Caco-2 (cell line): ENCODE results near the gene CHKA. TPM values are rescaled to one million over a fixed set of nuclear protein-coding genes. Genes with fewer than 3 reads are reported as not detected.

ENCODE experiments used
- BruUV-seq: library from RNA; stranded (reverse); fragments of 400-500 nt; replicated peaks from 2 replicates; lab custom pipeline; 2021; lab: Mats Ljungman, UMichigan
- CTCF ChIA-PET: fragments of 300-600 bp; sonication (Branson Sonifier 250); formaldehyde crosslinking; loops from one replicate; lab custom pipeline; 2022; ENCODE audit warnings: antibody characterized with exemption; lab: Charles Lee
- POLR2A ChIA-PET: fragments of 300-600 bp; sonication (Branson Sonifier 250); formaldehyde crosslinking; loops from one replicate; lab custom pipeline; 2022; ENCODE audit warnings: antibody characterized with exemption; lab: Charles Lee
- DNase-seq, 2 experiments: peaks; one replicate each; pipeline versions ENCODE4 v3.0.0 to v3.0.0-alpha.2; 2020 to 2022
- H3K27me3 ChIP-seq: replicated peaks from 2 replicates; pipeline ENCODE4 v1.6.0; 2011; ENCODE audit warnings: low read length; ENCODE audit not compliant: control insufficient read depth, insufficient read depth
- H3K36me3 ChIP-seq: 2 replicates; pipeline ENCODE4 v1.5.1; 2011; ENCODE audit warnings: low read length; ENCODE audit not compliant: control insufficient read depth, insufficient read depth
- H3K4me1 ChIP-seq: fragments of 250-450 bp; sonication (Bioruptor Pico); 2 replicates; pipeline ENCODE4 v1.5.1; 2020; ENCODE audit warnings: mild to moderate bottlenecking
- H3K4me3 ChIP-seq: 2 replicates; pipeline ENCODE4 v1.5.1; 2011; ENCODE audit warnings: low read depth, mild to moderate bottlenecking, control low read depth, low read length
- H3K9me3 ChIP-seq: fragments of 250-450 bp; sonication (Bioruptor Pico); 2 replicates; pipeline ENCODE4 v1.5.1; 2020; ENCODE audit warnings: mild to moderate bottlenecking, moderate library complexity
- H3K27ac Mint-ChIP-seq: one replicate; pipeline ENCODE4 v1.8.0; 2022; ENCODE audit warnings: mixed read lengths; ENCODE audit not compliant: unreplicated experiment
- H3K27me3 Mint-ChIP-seq: one replicate; pipeline ENCODE4 v1.8.0; 2022; ENCODE audit warnings: mixed read lengths; ENCODE audit not compliant: insufficient read depth, unreplicated experiment
- H3K36me3 Mint-ChIP-seq: one replicate; pipeline ENCODE4 v1.8.0; 2022; ENCODE audit warnings: mild to moderate bottlenecking, mixed read lengths; ENCODE audit not compliant: insufficient read depth, unreplicated experiment
- H3K4me1 Mint-ChIP-seq: one replicate; pipeline ENCODE4 v1.8.0; 2022; ENCODE audit warnings: low read depth, mixed read lengths; ENCODE audit not compliant: unreplicated experiment
- H3K4me3 Mint-ChIP-seq: one replicate; pipeline ENCODE4 v1.8.0; 2022; ENCODE audit warnings: mild to moderate bottlenecking, moderate library complexity, mixed read lengths; ENCODE audit not compliant: unreplicated experiment
- H3K9me3 Mint-ChIP-seq: one replicate; pipeline ENCODE4 v1.8.0; 2022; ENCODE audit warnings: mixed read lengths; ENCODE audit not compliant: unreplicated experiment
- CTCF ChIP-seq, 2 experiments: fragments of 200-600 bp in 1 of 2; IDR thresholded peaks; 1 replicate in 1 of 2; 2 replicates in 1 of 2; pipeline versions ENCODE4 v1.5.1 to v1.8.0; 2011 to 2022; ENCODE audit warnings: antibody characterized with exemption in 1 of 2, control low read depth in 1 of 2, inconsistent platforms in 1 of 2, low read depth in 1 of 2, low read length in 1 of 2, mild to moderate bottlenecking in 1 of 2, moderate library complexity in 1 of 2; ENCODE audit not compliant: insufficient read depth in 1 of 2, severe bottlenecking in 1 of 2, unreplicated experiment in 1 of 2
- intact Hi-C: fragments of 100-400 bp; cut with micrococcal nuclease; formaldehyde crosslinking; loops from one replicate; pipeline ENCODE4 v1.10.0; 2022; ENCODE audit not compliant: unreplicated experiment
- total RNA-seq: library from RNA; stranded (reverse); gene quantifications from 2 replicates; pipeline ENCODE4 v1.2.3, GENCODE V29; 2022

CHKA gene
- total RNA-seq, 1 experiment from 2014 or later, result 169 TPM

- BruUV-seq, result no TSS peak
- POLR2A ChIA-PET, result no interaction called here
- no peaks in the 10 kb centered on the region for H3K9me3 ChIP-seq
Measured at GRCh38 chr11:68164437-68164836, 43.2 kb upstream of the CHKA start.

GRCh38 chr11:68163691-68164090 is 42.5 kb upstream of the CHKA start:
- H3K4me1 Mint-ChIP-seq, result peaks cover 5% of the 10 kb centered on the region
- no peak for TF ChIP-seq CTCF (IDR thresholded peaks at IDR 0.05; ENCODE audit: insufficient read depth in 1 of 2, low read depth in 1 of 2, low read length in 1 of 2, severe bottlenecking in 1 of 2, unreplicated experiment in 1 of 2)
- H3K9me3 ChIP-seq, result no peaks in the 10 kb centered on the region
- no peaks in the 10 kb centered on the region for H3K27me3 ChIP-seq
- peaks cover 9% of the 10 kb centered on the region for H3K36me3 ChIP-seq
- H3K27ac Mint-ChIP-seq, result no peak overlapping the region
- H3K36me3 Mint-ChIP-seq, result peaks cover 59% of the 10 kb centered on the region
- no peak overlapping the region for H3K4me3 ChIP-seq
- H3K4me1 ChIP-seq, result peaks cover 14% of the 10 kb centered on the region
- ChIA-PET POLR2A (no interaction called here), CTCF (no interaction called here)
- H3K9me3 Mint-ChIP-seq, result no peaks in the 10 kb centered on the region
- H3K4me3 Mint-ChIP-seq, result no peak overlapping the region
- H3K27me3 Mint-ChIP-seq, result no peaks in the 10 kb centered on the region
- intact Hi-C loops, result no loop called here
- no peak for DNase-seq
- BruUV-seq, result no TSS peak

More at GRCh38 chr11:68164437-68164836, 43.2 kb upstream of the CHKA start:
- no peaks in the 10 kb centered on the region for H3K27me3 Mint-ChIP-seq
- H3K36me3 Mint-ChIP-seq, result peaks cover 65% of the 10 kb centered on the region
- peaks cover 10% of the 10 kb centered on the region for H3K36me3 ChIP-seq
- no peak for TF ChIP-seq CTCF (IDR thresholded peaks at IDR 0.05; ENCODE audit: insufficient read depth in 1 of 2, low read depth in 1 of 2, low read length in 1 of 2, severe bottlenecking in 1 of 2, unreplicated experiment in 1 of 2)
- peaks cover 5% of the 10 kb centered on the region for H3K4me1 Mint-ChIP-seq
- no peak overlapping the region for H3K4me3 Mint-ChIP-seq
- no peak overlapping the region for H3K4me3 ChIP-seq
- no peak overlapping the region for H3K27ac Mint-ChIP-seq
- H3K4me1 ChIP-seq, result peaks cover 14% of the 10 kb centered on the region
- H3K27me3 ChIP-seq, result no peaks in the 10 kb centered on the region
- intact Hi-C loops, result no loop called here
- no peaks in the 10 kb centered on the region for H3K9me3 Mint-ChIP-seq
- no peak for DNase-seq
- CTCF ChIA-PET, result no interaction called here

- CTCF ChIA-PET, result no interaction called here
- Histone ChIP-seq H3K27me3 (no peaks in the 10 kb centered on the region), H3K4me1 (no peaks in the 10 kb centered on the region), H3K4me3 (no peak overlapping the region), H3K9me3 (no peaks in the 10 kb centered on the region), H3K36me3 (peaks cover 8% of the 10 kb centered on the region)
- intact Hi-C loops, result no loop called here
- Mint-ChIP-seq H3K4me1 (no peaks in the 10 kb centered on the region), H3K27me3 (no peaks in the 10 kb centered on the region), H3K9me3 (no peaks in the 10 kb centered on the region), H3K36me3 (peaks cover 30% of the 10 kb centered on the region), H3K27ac (no peak overlapping the region), H3K4me3 (no peak overlapping the region)
- POLR2A ChIA-PET, result no interaction called here
- DNase-seq, result no peak
- no TSS peak for BruUV-seq
- no peak for TF ChIP-seq CTCF (IDR thresholded peaks at IDR 0.05; ENCODE audit: insufficient read depth in 1 of 2, low read depth in 1 of 2, low read length in 1 of 2, severe bottlenecking in 1 of 2, unreplicated experiment in 1 of 2)
Measured at GRCh38 chr11:68160100-68160695, 39.0 kb upstream of the CHKA start.
